Esophagus muscularis mucosa (tissue), 3 donors: Measurements from ENCODE around the gene PGBD5.

Source experiments
- POLR2A ChIP-seq: fragments of 450-650 bp; IDR thresholded peaks from one replicate; pipeline ENCODE4 v1.6.1; 2017; ENCODE audit warnings: antibody characterized with exemption, moderate library complexity, mild to moderate bottlenecking, low read depth
- POLR2AphosphoS5 ChIP-seq, 2 donors: sonication (generic); formaldehyde crosslinking; IDR thresholded peaks; one replicate each; pipeline ENCODE4 v1.6.1; 2017; ENCODE audit warnings: antibody characterized with exemption in 2 of 2
- TF ChIP-seq, protein P1 (sequence below), 3 experiments: fragments of 200-600 bp in 2 of 3; fragments of 450-650 bp in 1 of 3; sonication (generic) in 2 of 3; IDR thresholded peaks; one replicate each; pipeline ENCODE4 v1.5.1; 2017 to 2019; ENCODE audit warnings: antibody characterized with exemption in 3 of 3, mild to moderate bottlenecking in 2 of 3, moderate library complexity in 1 of 3

DNA sequence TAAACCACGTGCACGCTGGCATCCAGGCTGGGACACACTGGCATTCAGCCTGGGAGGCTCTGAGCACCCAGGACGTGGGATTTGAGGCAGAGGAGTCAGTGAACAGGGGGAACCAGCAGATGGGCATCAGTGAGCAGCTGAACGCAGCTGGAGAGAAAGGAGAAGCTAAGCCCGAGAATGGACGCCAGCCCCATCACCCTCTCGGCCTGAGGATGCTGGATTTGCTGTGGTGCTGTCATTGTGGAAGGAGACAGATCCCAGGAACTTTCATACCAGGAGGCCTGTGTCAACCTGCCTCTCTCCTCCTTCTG is 132.8 kb downstream of the PGBD5 start:
- TF ChIP-seq, protein P1, sequence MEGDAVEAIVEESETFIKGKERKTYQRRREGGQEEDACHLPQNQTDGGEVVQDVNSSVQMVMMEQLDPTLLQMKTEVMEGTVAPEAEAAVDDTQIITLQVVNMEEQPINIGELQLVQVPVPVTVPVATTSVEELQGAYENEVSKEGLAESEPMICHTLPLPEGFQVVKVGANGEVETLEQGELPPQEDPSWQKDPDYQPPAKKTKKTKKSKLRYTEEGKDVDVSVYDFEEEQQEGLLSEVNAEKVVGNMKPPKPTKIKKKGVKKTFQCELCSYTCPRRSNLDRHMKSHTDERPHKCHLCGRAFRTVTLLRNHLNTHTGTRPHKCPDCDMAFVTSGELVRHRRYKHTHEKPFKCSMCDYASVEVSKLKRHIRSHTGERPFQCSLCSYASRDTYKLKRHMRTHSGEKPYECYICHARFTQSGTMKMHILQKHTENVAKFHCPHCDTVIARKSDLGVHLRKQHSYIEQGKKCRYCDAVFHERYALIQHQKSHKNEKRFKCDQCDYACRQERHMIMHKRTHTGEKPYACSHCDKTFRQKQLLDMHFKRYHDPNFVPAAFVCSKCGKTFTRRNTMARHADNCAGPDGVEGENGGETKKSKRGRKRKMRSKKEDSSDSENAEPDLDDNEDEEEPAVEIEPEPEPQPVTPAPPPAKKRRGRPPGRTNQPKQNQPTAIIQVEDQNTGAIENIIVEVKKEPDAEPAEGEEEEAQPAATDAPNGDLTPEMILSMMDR (IDR thresholded peaks at IDR 0.05), result no peak
- TF ChIP-seq POLR2AphosphoS5 (IDR thresholded peaks at IDR 0.05) (no peak), POLR2A (no peak)
